ENCODE measurements around the gene DISC1.

The DISC1 gene

DNA sequence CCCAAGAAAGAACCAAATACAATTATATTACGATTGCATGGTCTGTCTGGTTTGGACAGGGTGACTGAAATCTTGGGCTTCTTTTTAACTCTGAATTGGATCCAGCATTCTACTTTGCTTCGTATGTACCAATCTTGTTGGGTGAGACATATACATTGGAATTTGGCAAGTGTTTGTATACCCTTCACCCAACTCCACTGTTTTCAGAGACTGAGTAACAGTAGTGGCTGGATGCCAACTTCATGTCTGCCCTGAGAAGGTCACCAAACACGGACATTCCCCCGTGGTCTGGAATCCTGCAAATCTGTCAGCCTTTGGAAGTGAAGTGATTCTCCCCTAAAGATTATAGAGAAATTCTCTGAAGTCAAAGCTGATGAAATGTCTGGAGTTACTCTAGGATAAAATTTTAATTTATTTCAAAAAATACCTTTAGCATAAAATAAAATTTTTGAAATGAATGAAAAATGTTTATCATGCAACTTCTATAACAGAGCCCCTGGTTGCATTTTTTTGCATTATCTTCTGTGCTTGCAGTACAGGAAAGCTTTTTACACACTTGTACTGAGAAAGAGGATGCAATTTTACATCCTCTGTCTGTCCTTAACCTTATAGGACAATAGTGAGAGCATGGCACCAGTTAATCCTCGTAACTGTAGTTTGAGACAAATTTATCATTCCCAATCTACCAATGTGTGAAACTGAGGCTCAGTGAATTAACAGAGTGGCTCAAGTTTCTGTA, 201.8 kb downstream of the DISC1 start:
- DNase-seq, result no peak

DNA sequence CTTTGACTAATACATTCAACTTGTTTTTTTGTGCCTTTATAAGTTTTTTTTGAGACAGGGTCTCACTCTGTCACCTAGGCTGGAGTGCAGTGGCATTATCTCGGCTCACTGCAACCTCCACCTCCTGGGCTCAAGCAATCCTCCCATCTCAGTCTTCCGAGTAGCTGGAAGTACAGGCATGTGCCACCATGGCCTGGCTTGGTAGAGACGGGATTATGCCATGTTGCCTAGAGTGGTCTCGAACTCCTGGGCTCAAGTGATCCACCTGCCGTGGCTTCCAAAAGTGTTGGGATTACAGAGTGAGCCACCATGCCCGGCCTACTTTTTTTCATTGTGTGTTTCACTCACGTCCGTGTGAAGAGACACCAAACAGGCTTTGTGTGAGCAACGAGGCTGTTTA, 202.7 kb downstream of the DISC1 start:
- no peak for DNase-seq

DNA sequence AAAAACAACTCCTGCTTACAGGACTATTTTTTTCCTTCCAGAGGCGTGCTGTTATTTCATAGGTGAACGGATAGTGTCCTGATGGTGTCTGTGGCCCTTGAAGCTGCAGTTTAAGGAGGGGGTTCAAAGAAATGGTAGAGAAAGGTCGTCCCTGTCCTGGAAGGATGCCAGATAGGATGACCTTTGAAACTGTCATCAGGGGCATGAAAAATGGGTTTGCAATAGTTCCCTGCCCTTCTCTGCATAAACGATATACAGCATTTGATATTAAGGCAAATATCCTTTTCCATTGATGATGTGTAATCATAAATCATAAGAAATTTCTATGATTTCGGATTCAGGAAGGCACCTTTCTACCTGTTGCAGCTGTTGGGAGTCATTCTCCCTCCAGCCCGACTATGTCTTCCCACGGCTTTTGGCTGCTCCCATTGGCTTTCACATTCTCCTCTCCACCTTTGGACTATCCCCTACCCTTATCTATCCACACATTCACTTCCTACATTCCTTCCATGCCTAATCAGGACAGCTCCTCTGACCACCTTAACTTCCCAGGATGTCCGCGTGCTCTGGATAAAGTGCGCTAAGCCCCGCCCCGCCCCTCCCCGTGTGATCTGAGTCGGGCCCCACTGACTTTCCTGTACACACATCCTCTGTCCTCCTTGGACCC, 209.8 kb downstream of the DISC1 start:
- DNase-seq, result no peak

DNA sequence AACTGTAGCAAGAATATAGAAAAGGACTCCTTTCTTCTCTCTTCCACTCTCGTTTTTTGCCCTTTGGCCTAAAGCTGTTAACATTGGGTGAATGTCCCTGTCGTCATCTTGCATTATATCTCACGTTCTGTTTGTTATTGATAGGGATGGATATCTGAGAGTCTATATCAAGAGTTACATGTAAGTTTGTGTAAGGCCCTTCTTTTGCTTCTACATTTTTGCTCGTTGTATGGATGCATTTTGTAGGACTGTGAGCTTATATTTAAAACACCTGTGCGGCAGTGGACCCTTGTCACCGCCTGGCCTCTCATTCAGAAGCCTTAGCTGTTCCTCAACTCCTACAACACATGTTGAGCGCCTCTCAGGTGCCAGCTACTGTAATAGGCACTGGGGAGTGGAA, 211.9 kb downstream of the DISC1 start:
- DNase-seq, result no peak

DNA sequence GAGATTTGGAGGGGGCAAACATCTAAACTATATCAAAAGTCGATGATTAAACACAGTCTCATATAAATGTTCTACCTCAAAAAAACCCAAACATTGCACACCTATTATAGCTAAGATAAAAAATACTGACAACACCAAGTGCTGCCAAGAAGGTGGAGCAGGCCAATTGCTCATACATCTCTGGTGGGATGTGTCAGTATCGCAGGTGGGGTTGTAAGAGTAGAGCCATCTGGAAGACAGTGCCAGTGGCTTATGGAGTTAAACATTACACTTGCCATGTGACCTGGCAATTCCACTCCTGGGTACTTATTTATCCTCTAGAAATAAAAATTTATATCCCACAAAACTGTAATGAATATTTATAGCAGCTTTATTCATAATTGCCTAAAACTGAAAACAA, 213.4 kb downstream of the DISC1 start:
- DNase-seq, result no peak

DNA sequence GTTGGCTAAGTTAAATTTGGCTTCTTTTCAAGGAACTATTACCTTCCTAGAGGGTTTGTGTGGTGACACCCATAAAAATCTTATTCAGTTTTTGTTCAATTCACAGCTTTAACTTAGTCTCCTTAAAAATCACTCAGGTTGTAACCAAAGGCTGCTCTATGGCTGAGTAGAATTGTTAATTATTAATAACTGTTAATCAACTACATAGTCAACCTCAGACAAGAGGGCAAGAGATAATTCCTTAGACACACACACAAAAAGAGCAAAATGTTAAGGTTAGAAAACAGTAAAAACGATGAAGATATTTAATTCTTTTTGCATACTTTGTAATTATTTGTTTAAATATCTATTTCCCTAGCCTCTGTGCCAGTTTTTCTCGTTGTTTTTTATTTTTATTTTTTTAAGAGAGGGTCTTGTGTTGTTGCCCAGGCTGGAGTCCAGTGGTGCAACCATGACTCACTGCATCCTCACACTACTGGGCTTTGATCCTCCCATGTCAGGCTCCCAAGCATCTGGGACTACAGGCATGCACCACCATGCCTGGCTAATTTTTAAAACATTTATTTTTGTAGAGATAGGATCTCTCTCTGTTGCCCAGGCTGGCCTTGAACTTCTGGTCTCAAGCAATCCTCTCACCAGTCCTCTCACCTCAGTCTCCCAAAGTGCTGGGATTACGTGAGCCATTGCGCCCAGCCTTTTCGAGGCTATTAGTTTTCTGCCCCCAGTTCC, 215.2 kb downstream of the DISC1 start:
- no peak for DNase-seq

DNA sequence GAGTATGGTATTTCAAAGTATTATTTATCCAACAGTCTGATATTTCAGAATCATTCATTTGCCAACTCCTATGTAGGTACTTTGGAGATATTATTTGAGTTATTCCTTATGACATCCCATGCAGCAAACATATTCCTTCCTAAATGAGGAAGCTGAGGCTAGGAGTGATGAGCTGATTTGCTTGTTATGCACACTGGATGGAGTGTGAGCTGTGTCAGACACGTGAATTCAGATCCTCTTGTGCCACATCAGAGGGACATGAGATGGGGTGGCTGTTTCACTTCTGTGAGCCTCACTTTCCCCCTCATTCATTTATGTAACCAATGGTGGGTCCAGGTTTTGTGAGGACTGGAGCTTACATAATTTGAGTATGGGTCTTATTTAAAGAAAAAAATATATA, 215.9 kb downstream of the DISC1 start:
- no peak for DNase-seq

DNA sequence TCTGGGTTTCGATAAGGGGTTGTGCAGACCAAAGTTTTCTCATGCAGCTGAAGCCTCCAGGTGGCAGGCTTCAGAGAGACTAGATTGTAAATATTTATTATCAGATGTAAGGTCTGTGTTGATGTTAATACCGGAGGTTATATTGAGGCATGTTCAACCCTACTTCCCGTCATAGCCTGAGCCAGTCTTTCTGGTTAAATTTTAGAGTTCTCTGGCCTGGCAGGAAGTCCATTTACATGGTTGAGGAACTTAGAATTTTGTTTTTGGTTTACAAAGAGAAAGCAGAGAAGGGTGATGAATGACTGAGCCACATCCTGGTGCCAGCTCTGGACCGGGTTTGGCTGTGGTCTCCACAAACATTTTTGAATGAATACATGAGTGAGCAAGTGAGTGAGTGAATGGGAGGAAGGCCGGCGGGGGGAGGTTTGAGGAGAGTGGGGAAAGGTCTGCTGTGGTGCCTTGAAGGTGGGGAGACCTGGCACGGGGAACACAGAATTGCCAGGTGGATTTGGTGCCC, 218.5 kb downstream of the DISC1 start:
- no peak for DNase-seq

DNA sequence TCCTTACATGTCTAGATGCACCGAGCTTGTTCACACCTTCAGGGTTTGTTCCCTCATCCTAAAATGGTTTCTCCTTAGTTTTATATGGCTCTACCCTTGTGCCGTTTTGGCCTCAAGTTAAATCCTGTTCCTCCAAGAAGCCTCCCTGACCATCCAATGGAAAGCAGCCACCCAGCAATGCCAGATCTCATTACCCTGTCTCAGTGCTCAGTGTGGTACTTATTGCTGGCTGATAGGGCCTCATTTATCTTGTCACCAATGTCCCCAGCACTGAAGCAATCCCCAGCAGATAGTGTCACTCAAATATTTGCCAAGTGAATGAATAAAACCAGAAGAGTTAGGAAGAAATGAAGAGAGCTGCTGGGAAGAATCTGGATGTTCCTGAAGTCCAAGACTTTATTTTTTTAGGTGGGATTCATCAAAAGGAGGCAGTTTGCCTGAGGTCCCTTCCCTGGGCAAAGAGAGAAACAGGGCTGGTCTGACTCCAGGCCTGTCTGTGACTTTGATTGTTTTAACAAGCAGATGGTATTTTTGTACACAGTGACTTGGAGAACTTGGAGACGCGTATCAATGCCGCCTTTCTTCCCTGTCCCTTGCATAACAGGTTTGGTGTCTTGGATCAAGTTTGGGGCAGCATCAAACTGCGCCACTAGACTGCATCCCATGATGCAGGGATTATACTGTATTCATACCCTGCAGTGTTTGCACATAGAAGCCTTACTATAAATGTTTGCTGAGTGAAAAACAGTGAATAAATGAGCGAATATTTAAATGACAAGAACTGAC, 221.2 kb downstream of the DISC1 start:
- DNase-seq, result no peak

DNA sequence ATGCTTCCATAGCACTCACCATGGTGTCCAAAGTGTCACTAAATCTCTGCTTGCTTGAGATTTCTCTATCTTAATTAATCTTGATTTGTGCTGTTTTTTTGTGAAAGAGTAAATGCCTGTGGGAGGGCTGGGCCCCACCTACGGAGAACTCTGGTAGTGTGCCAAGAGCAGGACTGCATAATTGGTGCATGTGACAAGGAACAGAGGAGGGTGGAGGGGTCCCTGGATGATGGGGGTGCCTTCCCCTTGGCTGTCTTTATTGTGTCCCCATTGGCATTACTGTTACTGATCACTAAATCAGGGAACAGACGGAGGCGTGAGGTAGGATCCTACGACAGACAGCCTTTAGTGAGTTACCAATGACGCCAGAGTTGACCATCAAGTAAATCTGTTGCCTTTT, 223.4 kb downstream of the DISC1 start:
- no peak for DNase-seq

DNA sequence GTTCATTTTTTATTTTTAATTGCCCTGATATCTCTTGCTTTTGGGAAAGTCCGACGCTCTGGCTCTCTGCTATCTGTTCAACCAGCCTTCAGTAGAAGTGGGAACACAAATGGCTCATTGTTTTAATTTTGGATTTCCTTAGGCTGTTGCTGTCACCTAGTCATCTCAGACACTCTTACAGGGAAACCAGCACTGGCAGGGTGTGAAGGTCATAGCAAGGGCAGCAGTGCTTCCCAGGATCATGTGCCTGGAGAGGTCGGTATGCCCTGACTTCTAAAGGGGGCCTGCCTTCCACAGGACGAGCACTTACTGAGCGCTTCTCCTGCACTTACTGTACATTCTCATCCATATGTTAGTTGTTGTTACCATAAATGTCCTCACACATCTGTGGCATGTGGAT, 224.2 kb downstream of the DISC1 start:
- no peak for DNase-seq

DNA sequence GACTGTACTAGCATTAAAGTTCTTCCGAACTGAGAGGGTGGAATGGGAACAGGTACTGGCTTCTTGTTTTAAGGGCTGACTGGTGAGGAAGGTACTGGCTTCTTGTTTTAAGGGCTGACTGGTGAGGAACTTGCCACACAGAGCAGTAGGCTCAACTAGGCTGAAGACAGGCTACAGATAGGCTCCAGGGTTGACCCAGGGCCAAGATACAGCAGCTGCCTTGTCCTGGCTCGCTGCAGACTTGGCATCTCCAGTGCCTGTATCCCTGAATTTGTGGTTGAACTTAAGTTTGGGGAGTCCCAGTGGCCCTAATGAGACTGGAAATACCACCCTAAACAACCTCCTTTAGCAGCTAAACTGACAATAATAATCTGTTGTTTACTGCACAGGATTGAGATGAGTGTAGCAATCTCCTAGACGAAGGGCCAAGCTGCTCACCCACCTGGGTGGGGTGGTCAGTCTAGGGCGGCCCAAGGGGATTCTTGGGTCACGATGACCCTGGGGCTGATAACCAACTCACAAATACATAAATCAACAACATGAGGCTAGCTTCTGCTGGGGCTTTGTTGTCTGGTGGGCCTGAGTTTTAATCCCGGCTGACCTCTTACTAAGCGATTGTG, 227.1 kb downstream of the DISC1 start:
- no peak for DNase-seq

DNA sequence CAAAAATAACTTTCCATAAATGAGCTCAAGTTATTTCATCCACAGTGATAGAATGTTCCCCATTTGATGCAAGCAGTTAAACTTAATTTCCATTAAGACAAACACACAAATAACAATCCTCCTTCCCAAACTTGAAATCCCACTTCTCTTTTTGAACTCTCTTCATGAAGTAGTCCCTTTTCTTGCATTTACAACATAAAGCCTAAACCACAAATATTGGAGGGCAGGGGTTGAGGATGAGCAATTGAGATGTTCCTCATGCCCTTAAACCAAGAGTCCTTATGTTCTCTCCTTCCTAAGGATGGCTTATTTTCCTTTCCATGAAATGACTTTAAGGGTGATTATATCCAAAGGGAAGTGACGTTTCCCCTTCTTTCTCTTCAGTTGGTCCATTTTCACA, 228.8 kb downstream of the DISC1 start:
- DNase-seq, result no peak

DNA sequence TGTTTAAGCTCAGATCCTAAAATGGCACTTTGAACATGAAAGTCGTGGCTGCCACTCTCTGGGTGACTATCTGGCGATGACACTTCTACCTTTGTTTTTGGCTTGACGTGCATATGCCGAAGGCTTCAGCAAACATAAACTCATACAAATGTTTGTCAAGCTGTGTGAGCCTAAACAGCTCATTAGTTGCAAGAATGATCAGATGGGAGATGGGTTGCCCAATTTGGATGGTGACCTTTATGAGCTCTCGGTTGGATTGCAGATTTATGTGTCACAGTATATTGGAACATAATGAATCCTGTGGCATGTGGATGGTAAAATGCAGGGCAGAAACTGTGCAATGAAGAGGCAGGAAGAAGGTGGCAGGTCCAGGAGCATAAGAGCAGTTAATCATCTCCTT, 229.3 kb downstream of the DISC1 start:
- DNase-seq, result no peak

DNA sequence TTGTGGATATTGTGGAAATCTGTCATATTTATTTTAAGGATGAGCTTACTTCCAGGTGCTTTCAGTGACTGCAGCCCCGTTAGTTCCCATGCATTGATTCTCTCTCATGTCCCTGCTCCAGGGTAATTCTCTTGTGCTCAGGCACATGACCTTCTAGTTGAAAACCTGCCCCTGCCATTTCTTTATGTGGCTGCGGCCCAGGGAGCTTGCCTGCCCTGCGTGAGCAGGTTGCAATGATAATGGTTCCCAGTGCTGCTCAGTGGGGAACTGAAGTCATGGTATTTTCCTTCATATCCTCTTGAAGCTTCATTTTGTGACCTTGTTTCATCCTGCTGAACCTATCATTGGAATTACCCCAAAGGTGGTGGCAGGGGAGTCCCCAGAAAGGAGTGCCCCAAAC, 229.8 kb downstream of the DISC1 start:
- DNase-seq, result no peak

DNA sequence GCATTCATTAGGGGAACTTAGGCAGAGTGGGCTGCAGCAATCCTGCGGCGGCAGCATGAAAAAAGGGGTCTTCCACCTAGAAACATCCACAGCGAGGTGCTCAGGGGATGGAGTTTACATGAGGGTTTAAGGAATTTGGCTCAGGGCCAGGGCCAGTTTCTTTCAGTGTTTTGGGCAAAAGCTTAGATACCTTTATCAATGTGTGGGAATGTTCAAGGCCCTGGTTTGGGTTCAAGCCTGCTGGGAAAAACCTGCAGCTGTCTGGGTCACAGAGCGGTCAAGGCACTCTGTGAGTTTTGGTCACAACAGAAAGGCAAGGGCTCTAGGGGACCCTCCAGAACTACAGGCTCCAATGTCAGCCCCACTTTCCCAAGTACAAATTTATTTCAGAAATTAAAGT, 230.3 kb downstream of the DISC1 start:
- no peak for DNase-seq

DNA sequence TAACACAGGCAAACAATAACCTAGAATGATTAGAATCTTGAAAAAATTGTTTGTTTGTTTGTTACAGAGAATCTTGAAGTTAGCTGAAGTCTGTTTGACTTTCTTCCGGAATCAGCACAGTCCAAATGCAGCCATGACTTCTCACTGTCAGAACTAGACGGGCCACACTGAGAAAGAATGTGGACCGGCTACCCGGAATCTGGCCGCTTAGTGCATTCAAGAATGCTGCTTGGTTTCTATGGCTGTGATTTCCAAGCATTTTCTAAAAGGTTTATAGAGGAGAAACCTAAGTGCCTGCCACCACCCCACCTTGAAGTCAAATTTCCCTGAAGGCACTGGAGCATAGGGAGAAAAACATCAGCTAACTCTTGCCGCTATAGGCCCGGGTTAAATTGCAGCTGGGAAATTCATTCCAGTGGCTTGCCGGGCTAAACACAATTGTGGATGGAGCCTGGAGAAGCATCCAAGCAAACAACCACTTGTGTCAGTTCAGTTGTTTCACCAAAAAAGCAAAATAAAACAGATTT, 231.1 kb downstream of the DISC1 start:
- no peak for DNase-seq

DNA sequence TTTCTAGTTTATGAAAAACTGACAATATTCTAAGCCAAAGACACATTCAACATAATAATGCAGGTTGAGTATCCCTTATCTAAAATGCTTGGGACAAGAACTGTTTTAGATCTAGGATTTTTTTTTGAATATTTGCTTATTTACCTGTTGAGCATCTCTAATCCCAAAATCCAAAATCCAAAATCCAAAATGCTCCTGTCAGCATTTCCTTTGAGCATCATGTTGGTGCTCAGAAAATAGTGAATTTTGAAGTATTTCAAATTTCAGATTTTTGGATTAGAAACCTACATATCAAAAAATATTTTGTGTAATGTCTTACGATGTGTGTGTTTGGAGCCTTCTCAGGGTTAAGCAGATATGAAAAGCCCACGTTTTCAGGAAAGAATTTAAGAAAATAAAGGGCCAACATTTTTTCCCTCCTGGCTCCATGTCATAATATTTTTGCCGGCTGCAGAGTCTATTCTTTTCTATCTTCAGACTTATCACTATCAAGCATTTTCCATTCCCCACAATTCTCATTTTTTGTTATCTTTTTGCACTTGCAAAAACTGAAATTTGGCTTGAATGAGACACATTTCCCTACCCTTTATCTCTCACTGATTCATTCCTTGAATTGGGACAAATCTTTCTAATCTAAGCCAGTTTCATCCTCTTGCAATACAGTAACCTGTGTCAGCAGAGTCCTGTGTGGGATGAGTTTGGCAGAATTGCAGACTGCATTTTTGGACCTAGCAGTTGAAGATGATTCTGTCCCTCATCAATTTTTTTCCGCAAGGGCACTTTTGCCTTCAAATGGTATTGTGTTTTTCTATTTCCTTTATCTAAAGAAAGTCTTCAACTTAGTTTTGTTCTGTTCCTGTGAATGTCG, 233.9 kb downstream of the DISC1 start:
- no peak for DNase-seq

DNA sequence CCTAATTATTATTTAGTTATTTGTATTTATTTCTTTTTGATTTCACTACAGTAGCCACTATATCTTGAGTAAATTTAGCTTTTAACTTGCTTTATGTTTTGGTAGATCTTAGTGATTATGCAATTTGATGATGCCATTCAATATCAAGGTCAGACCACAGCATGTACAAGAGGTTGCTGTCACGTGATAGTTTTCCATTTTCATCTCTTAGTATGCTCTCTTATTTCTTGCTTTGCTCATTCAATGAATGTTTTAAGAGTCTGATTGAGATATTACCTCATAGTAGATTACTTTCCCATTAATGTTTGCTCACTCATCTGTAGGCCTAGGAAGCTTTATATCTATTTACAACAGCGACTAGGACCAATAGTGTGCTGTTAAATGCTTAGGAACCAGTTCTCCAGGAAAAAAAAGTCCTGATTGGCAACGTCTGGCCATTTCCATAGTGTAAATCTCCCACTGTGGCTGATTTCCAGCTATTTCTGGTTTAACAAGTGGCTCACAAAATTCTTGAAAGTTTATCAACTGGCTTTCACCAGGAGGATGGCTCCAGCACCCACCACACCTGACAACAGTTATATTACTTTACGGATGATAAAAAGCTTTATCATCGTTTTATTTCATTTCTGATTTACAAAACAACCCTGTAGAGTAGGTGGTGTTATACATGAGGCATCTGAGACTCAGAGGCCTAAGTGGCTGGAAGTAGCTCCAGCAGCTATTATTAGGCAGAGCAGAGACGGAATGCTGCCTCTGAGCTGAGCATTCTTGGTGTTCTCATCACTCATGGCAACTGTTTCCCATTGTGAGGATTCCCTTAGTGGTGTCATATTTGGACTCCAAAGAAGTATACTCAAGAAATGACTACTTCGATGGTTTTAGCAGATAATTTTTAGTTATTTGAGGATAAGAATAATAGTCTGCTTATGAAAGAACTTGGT, 235.2 kb downstream of the DISC1 start:
- DNase-seq, result no peak

DNA sequence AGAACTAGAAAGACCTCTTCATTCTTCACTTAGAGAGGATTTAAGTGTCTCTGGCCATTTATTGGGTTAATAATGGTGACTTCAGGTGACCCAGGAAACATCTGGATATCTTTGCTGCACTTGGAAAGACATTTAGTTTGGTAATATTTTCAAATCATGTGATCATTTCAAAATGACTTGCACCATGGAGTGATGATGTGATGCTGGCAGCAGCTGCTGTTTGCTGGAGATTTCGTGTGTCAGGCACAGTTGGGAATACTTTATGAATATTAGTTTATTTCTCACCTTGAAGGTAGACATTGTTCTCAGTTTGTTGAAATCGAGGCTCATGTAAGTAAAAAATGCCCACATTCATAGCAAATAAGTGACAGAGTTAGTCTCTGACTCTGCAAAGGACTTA, 236.0 kb downstream of the DISC1 start:
- DNase-seq, result no peak
